ENCODE results near the gene NCAM1. TPM values are rescaled to one million over a fixed set of nuclear protein-coding genes. Genes with fewer than 3 reads are reported as not detected.

Gene NCAM1
- total RNA-seq, 1 donor from 2014 or later = 27.3 TPM

GRCh38 chr11:113265362-113265761 is 304.1 kb downstream of the NCAM1 start:
- Mint-ChIP-seq H3K27ac (no peak overlapping the region), H3K9me3 (ENCODE audit: low read depth) (no peaks in the 10 kb centered on the region), H3K4me3 (ENCODE audit: low read depth) (no peak overlapping the region), H3K36me3 (ENCODE audit: insufficient read depth) (no peaks in the 10 kb centered on the region), H3K4me1 (ENCODE audit: low read depth) (no peaks in the 10 kb centered on the region), H3K27me3 (peaks cover 6% of the 10 kb centered on the region)
- DNase-seq (ENCODE audit: low spot score, unreplicated experiment) = no peak
- TF ChIP-seq CTCF (IDR thresholded peaks at IDR 0.05; ENCODE audit: unreplicated experiment) = no peak

- H3K9me3 Mint-ChIP-seq (ENCODE audit: low read depth) = no peaks in the 10 kb centered on the region
These were observed 306.3 kb downstream of the NCAM1 start for GRCh38 chr11:113267493-113267892.

GRCh38 chr11:113269096-113269495 is 307.9 kb downstream of the NCAM1 start:
- TF ChIP-seq CTCF (IDR thresholded peaks at IDR 0.05; ENCODE audit: unreplicated experiment) = no peak
- Mint-ChIP-seq H3K4me3 (ENCODE audit: low read depth) (no peak overlapping the region), H3K4me1 (ENCODE audit: low read depth) (peaks cover 4% of the 10 kb centered on the region), H3K36me3 (ENCODE audit: insufficient read depth) (no peaks in the 10 kb centered on the region), H3K9me3 (ENCODE audit: low read depth) (no peaks in the 10 kb centered on the region), H3K27ac (no peak overlapping the region), H3K27me3 (peaks cover 3% of the 10 kb centered on the region)
- DNase-seq (ENCODE audit: low spot score, unreplicated experiment) = no peak

More at GRCh38 chr11:113267493-113267892, 306.3 kb downstream of the NCAM1 start:
- H3K27me3 Mint-ChIP-seq = peaks cover 3% of the 10 kb centered on the region
- H3K4me1 Mint-ChIP-seq (ENCODE audit: low read depth) = peaks cover 4% of the 10 kb centered on the region
- no peaks in the 10 kb centered on the region for H3K36me3 Mint-ChIP-seq (ENCODE audit: insufficient read depth)
- TF ChIP-seq CTCF (IDR thresholded peaks at IDR 0.05; ENCODE audit: unreplicated experiment) = no peak
- no peak for DNase-seq (ENCODE audit: low spot score, unreplicated experiment)
- no peak overlapping the region for H3K4me3 Mint-ChIP-seq (ENCODE audit: low read depth)
- no peak overlapping the region for H3K27ac Mint-ChIP-seq

- Mint-ChIP-seq H3K36me3 (ENCODE audit: insufficient read depth) (no peaks in the 10 kb centered on the region), H3K27me3 (peaks cover 3% of the 10 kb centered on the region), H3K4me1 (ENCODE audit: low read depth) (peaks cover 4% of the 10 kb centered on the region), H3K27ac (no peak overlapping the region), H3K4me3 (ENCODE audit: low read depth) (no peak overlapping the region), H3K9me3 (ENCODE audit: low read depth) (no peaks in the 10 kb centered on the region)
- TF ChIP-seq CTCF (IDR thresholded peaks at IDR 0.05; ENCODE audit: unreplicated experiment) = no peak
- no peak for DNase-seq (ENCODE audit: low spot score, unreplicated experiment)
These were observed 308.4 kb downstream of the NCAM1 start for GRCh38 chr11:113269636-113270035.

- TF ChIP-seq CTCF (IDR thresholded peaks at IDR 0.05; ENCODE audit: unreplicated experiment) = no peak
- DNase-seq (ENCODE audit: low spot score, unreplicated experiment) = no peak
- Mint-ChIP-seq H3K27me3 (peaks cover 3% of the 10 kb centered on the region), H3K4me1 (ENCODE audit: low read depth) (peaks cover 4% of the 10 kb centered on the region), H3K27ac (no peak overlapping the region), H3K36me3 (ENCODE audit: insufficient read depth) (no peaks in the 10 kb centered on the region), H3K9me3 (ENCODE audit: low read depth) (no peaks in the 10 kb centered on the region), H3K4me3 (ENCODE audit: low read depth) (no peak overlapping the region)
These were observed 308.9 kb downstream of the NCAM1 start for GRCh38 chr11:113270080-113270479.

Data from progenitor cell of endocrine pancreas (in vitro differentiated cells).